RWPE1 (cell line): Measurements from ENCODE around the gene ENTR1.

ENCODE experiments used
- CTCF ChIA-PET: fragments of 350-600 bp; sonication (Branson Sonifier 250); formaldehyde crosslinking; extraction: SDS; loops from one replicate; lab custom pipeline; 2021; lab: Yijun Ruan, JAX
- POLR2A ChIA-PET: fragments of 400-600 bp; formaldehyde crosslinking; extraction: SDS; loops from one replicate; lab custom pipeline; 2020; ENCODE audit warnings: antibody characterized with exemption; ENCODE audit not compliant: low non-redundant PET; lab: Yijun Ruan, JAX
- DNase-seq: peaks from one replicate; pipeline ENCODE4 v3.0.0; 2012; ENCODE audit warnings: low spot score
- H3K27ac ChIP-seq: fragments of 450-650 bp; 2 replicates; pipeline ENCODE4 v1.5.1; 2017
- CTCF ChIP-seq: fragments of 450-650 bp; conservative IDR thresholded peaks from 2 replicates; pipeline ENCODE4 v1.5.1; 2017; ENCODE audit warnings: low read depth, mild to moderate bottlenecking

ENTR1 gene

GRCh38 chr9:136370037-136370436, 40.4 kb downstream of the ENTR1 start:
- no peak overlapping the region for H3K27ac ChIP-seq
- no peak for TF ChIP-seq CTCF
- CTCF ChIA-PET, result no interaction called here
- POLR2A ChIA-PET, result no interaction called here
- DNase-seq, result no peak

DNA sequence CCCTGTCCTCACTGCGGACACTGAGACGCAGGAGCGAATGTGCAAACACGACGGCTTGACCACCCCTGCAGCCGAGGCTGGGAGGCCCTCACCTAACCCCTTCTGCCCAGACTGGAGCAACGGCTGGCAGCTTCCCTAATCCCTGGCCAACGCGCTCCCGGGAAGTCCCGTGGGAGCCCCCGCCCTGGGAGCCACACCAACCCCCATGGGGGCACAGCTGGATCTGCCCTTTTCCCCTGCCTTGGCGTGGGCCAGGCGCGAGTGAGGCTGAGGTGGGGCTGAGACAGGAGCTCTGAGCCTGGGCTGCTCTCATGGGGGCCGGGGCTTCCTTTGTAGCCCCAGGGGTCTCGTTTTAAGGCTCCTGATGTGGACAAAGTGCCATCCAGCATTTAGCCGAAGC, 42.2 kb downstream of the ENTR1 start:
- TF ChIP-seq CTCF, result no peak
- no peak overlapping the region for H3K27ac ChIP-seq
- no peak for DNase-seq
- ChIA-PET POLR2A (no interaction called here), CTCF (interaction anchor here (0.7 kb wide), 1 partner anchor 1932 kb away, joined by 3 read pairs; no protein-coding TSS in a partner anchor)

GRCh38 chr9:136367296-136368145, 42.9 kb downstream of the ENTR1 start:
- no peak overlapping the region for H3K27ac ChIP-seq
- CTCF ChIA-PET, result interaction anchor here (0.5 to 2.1 kb wide), 6 partner anchors 21 to 1998 kb away, joined by 3 to 12 read pairs (median 4); no protein-coding TSS in a partner anchor
- POLR2A ChIA-PET, result no interaction called here

DNA sequence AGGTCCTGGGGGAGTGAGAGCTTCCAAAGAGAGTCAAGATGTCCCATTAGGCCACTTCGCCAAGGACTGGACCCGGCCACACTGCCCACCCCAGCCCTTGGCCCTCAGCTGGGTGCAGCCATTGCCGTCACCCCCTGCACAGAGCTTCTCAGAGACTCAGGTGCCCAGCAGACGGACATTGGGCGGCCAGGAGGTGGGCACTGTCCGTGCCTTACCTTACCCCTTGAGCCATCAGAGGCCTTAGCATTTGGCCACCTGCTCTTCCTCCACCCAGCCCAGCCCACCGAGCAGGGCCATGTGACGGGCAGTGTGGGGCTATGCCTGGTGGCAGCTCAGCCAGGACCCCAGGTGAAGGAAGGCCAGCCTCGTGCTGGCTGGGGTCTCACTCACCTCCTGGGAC, 43.6 kb downstream of the ENTR1 start:
- ChIA-PET POLR2A (no interaction called here), CTCF (interaction anchor here (0.5 to 2.1 kb wide), 5 partner anchors 20 to 1997 kb away, joined by 3 to 12 read pairs (median 4); no protein-coding TSS in a partner anchor)
- 0 out of 2 replicates have a peak overlapping the region, but pooled peaks have one; percentile 1 for H3K27ac ChIP-seq
- no peak for TF ChIP-seq CTCF
- DNase-seq, result no peak

More at GRCh38 chr9:136367296-136368145, 42.9 kb downstream of the ENTR1 start:
- TF ChIP-seq CTCF, result no peak
- DNase-seq, result no peak

- ChIA-PET CTCF (interaction anchor here (0.6 to 2.1 kb wide), 4 partner anchors 9 to 194 kb away, joined by 3 to 12 read pairs (median 3); no protein-coding TSS in a partner anchor), POLR2A (no interaction called here)
- DNase-seq, result no peak
- TF ChIP-seq CTCF, result no peak
- no peak overlapping the region for H3K27ac ChIP-seq
Observed at GRCh38 chr9:136365775-136366222, 44.6 kb downstream of the ENTR1 start.

DNA sequence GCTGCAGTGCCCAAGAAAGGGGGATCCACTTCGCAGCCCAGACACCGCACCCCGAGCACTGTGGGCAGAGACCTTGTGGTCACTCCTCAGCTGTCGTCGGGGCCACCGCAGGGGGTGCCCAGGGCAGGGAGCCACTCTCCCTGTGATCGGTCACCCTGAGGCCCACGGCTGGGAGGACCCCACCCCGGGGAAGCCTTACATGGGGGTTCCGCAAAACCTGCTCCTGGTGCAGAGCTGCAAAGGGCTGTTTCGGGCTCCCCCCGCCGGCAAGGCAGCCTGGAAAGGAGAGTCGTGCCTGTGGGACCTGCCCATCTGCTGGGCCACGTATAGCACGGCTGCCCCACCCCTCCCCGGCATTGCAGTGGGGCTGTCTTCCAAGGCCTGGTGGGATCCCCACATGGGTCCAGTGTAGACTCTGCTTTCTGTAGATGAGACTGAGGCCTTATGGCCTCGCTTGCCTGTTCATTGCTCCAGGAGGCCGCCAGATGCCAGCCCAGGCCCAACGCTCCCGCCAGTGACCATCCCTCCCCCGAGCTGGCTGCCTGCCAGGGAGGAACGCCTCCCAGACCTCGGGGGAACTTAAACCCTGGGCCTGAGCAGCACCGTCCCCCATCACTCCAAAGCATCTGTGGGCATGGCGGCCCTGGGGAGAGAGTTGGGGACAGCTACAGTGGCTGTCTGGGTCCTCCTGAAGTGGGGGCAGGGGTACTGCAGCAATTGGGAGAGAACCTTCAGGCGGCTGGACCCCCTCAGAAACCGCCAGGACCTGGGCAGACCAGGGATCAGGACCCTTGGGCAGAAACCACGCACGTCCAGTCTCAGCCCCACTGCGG, 45.3 kb downstream of the ENTR1 start:
- CTCF ChIA-PET, result interaction anchor here (0.6 to 3.7 kb wide), 7 partner anchors 12 to 53 kb away, joined by 3 to 17 read pairs (median 4); no protein-coding TSS in a partner anchor
- no peak for DNase-seq
- no peak overlapping the region for H3K27ac ChIP-seq
- TF ChIP-seq CTCF, result no peak
- POLR2A ChIA-PET, result no interaction called here
